K562 (cell line): Measurements from ENCODE around the gene BCAP31. TPM values are rescaled to one million over a fixed set of nuclear protein-coding genes. Genes with fewer than 3 reads are reported as not detected.

Experiments
- ETV5 ChIP-seq: sonication (generic); formaldehyde crosslinking; IDR thresholded peaks from 2 replicates; pipeline ENCODE4 v1.4.0; 2020; ENCODE audit warnings: low read depth, mild to moderate bottlenecking, missing genetic modification reagents
- GTF2E2 ChIP-seq: fragments of 200-800 bp; sonication (Bioruptor generic); IDR thresholded peaks from 2 replicates; pipeline ENCODE4 v1.6.1; 2016; ENCODE audit warnings: missing genetic modification characterization, missing compliant biosample characterization
- KAT8 ChIP-seq: fragments of 450-650 bp; IDR thresholded peaks from 2 replicates; pipeline ENCODE4 v1.6.1; 2016; ENCODE audit warnings: low read depth, mild to moderate bottlenecking
- KHSRP ChIP-seq: fragments of 450-650 bp; IDR thresholded peaks from 2 replicates; pipeline ENCODE4 v1.6.1; 2017
- MYC ChIP-seq, 2 experiments: fragments of 250-450 bp in 1 of 2; sonication (Bioruptor Pico) in 1 of 2; IDR thresholded peaks; 2 replicates each; pipeline versions ENCODE4 v1.5.1 to v1.6.1; 2012 to 2021; ENCODE audit warnings: low read depth in 2 of 2, borderline replicate concordance in 1 of 2, improper control_type of control experiment in 1 of 2, low read length in 1 of 2, mild to moderate bottlenecking in 1 of 2, moderate library complexity in 1 of 2
- NCOA4 ChIP-seq: fragments of 450-650 bp; IDR thresholded peaks from 2 replicates; pipeline ENCODE4 v1.6.1; 2018; ENCODE audit warnings: mild to moderate bottlenecking; ENCODE audit not compliant: partially characterized antibody
- PHF20 ChIP-seq: fragments of 450-650 bp; IDR thresholded peaks from 2 replicates; pipeline ENCODE4 v1.6.1; 2018; ENCODE audit not compliant: partially characterized antibody
- PHF8 ChIP-seq: fragments of 200-600 bp; sonication (generic); IDR thresholded peaks from 2 replicates; pipeline ENCODE4 v1.6.1; 2012; ENCODE audit warnings: mixed run types, mild to moderate bottlenecking, inconsistent platforms, low read length, moderate library complexity, borderline replicate concordance
- RCOR1 ChIP-seq, 2 experiments: IDR thresholded peaks; 2 replicates each; pipeline ENCODE4 v1.6.1; 2012; ENCODE audit warnings: low read depth in 2 of 2, low read length in 2 of 2, borderline replicate concordance in 1 of 2, improper control_type of control experiment in 1 of 2
- RFX1 ChIP-seq: fragments of 450-650 bp; IDR thresholded peaks from 2 replicates; pipeline ENCODE4 v1.6.1; 2016; ENCODE audit warnings: mild to moderate bottlenecking, moderate library complexity
- SRSF7 ChIP-seq: fragments of 200-400 bp; formaldehyde crosslinking; optimal IDR thresholded peaks from 2 replicates; pipeline ENCODE3; 2017; ENCODE audit warnings: mild to moderate bottlenecking, low read depth, low read length
- TFAP4 ChIP-seq: sonication (generic); formaldehyde crosslinking; IDR thresholded peaks from 2 replicates; pipeline ENCODE4 v1.8.0; 2022; ENCODE audit warnings: missing genetic modification reagents, mild to moderate bottlenecking, moderate library complexity, borderline replicate concordance
- ZEB2 ChIP-seq: fragments of 450-650 bp; IDR thresholded peaks from 2 replicates; pipeline ENCODE4 v1.6.1; 2016
- ZNF324 ChIP-seq: fragments of 250-450 bp; sonication (Bioruptor Pico); IDR thresholded peaks from 2 replicates; pipeline ENCODE4 v1.4.0; 2020; ENCODE audit warnings: mild to moderate bottlenecking
- ZNF436 ChIP-seq: fragments of 250-450, 450-650 bp; sonication (Bioruptor Pico); formaldehyde crosslinking; IDR thresholded peaks from 2 replicates; pipeline ENCODE4 v1.7.0; 2020; ENCODE audit warnings: mild to moderate bottlenecking
- ZNF740 ChIP-seq, 3 experiments: fragments of 200-800 bp in 1 of 3; sonication (Bioruptor generic) in 1 of 3; sonication (generic) in 1 of 3; formaldehyde crosslinking in 1 of 3; IDR thresholded peaks; 2 replicates each; pipeline versions ENCODE4 v1.6.1 to v1.8.0; 2016 to 2022; ENCODE audit warnings: mild to moderate bottlenecking in 2 of 3, missing compliant biosample characterization in 2 of 3, missing genetic modification characterization in 2 of 3, missing genetic modification reagents in 1 of 3
- polyA plus RNA-seq, 8 experiments: library from polyadenylated mRNA; depleted of rRNA in 4 of 8; stranded (reverse) in 5 of 8; unstranded in 3 of 8; fragments of >200 nt; fragmentation: Nextera tagmentation in 2 of 8; fragmentation: Illumina TruSeq in 1 of 8; extraction: Ambion mirVana in 2 of 8; extraction: Trizol in 1 of 8; gene quantifications; 2 replicates each; pipeline versions ENCODE4 v1.2.1 to v1.2.3, GENCODE V29; 2011 to 2014; ENCODE audit warnings: inconsistent platforms in 1 of 8, missing spikeins in 1 of 8
- total RNA-seq, 7 experiments: library from RNA; depleted of rRNA in 6 of 7; stranded (reverse); fragments of >200 nt in 6 of 7; fragmentation: Illumina TruSeq in 2 of 7; extraction: Trizol in 2 of 7; gene quantifications; 2 replicates each; pipeline versions ENCODE4 v1.2.1 to v1.2.3, GENCODE V29; 2011 to 2021; ENCODE audit warnings: low replicate concordance in 1 of 7
- TF ChIP-seq, protein P1 (sequence below), 2 experiments: fragments of 450-650 bp; IDR thresholded peaks; 2 replicates each; pipeline ENCODE4 v1.6.1; 2018; ENCODE audit warnings: mild to moderate bottlenecking in 2 of 2, low read depth in 1 of 2; ENCODE audit not compliant: partially characterized antibody in 2 of 2
- TF ChIP-seq, protein P2 (sequence below), 2 experiments: fragments of 250-450 bp in 1 of 2; fragments of 450-650 bp in 1 of 2; sonication (Bioruptor Pico) in 1 of 2; IDR thresholded peaks; 2 replicates each; pipeline versions ENCODE4 v1.6.1 to v1.8.0; 2016 to 2021; ENCODE audit warnings: mild to moderate bottlenecking in 2 of 2, moderate library complexity in 2 of 2, missing compliant biosample characterization in 1 of 2, missing genetic modification characterization in 1 of 2

Gene BCAP31
- total and polyA plus RNA-seq, 9 of the 15 experiments (the other 6 are each of a cell fraction or from before 2014, with no cell fraction given): 156 to 683 (median 188) TPM

GRCh38 chrX:153765138-153766079, 41.2 kb upstream of the BCAP31 start (continued):
- TF ChIP-seq RCOR1 (IDR thresholded peaks at IDR 0.05; ENCODE audit: borderline replicate concordance in 1 of 2, low read depth in 2 of 2, low read length in 2 of 2): peak in 1 of 2 experiments; percentile 64; a peak in 2 of 4 replicates
- TF ChIP-seq ZNF740 (CRISPR knock-in tag; IDR thresholded peaks at IDR 0.05): peak; percentile 79
- TF ChIP-seq ZNF740 (tag; IDR thresholded peaks at IDR 0.05): no peak
- TF ChIP-seq PHF8: peak; percentile 40; the same call in 1 of the 2 replicates
- no peak for TF ChIP-seq NCOA4
- TF ChIP-seq ETV5 (CRISPR knock-in tag): peak; percentile 94
- TF ChIP-seq KHSRP: no peak
- TF ChIP-seq, protein P1, sequence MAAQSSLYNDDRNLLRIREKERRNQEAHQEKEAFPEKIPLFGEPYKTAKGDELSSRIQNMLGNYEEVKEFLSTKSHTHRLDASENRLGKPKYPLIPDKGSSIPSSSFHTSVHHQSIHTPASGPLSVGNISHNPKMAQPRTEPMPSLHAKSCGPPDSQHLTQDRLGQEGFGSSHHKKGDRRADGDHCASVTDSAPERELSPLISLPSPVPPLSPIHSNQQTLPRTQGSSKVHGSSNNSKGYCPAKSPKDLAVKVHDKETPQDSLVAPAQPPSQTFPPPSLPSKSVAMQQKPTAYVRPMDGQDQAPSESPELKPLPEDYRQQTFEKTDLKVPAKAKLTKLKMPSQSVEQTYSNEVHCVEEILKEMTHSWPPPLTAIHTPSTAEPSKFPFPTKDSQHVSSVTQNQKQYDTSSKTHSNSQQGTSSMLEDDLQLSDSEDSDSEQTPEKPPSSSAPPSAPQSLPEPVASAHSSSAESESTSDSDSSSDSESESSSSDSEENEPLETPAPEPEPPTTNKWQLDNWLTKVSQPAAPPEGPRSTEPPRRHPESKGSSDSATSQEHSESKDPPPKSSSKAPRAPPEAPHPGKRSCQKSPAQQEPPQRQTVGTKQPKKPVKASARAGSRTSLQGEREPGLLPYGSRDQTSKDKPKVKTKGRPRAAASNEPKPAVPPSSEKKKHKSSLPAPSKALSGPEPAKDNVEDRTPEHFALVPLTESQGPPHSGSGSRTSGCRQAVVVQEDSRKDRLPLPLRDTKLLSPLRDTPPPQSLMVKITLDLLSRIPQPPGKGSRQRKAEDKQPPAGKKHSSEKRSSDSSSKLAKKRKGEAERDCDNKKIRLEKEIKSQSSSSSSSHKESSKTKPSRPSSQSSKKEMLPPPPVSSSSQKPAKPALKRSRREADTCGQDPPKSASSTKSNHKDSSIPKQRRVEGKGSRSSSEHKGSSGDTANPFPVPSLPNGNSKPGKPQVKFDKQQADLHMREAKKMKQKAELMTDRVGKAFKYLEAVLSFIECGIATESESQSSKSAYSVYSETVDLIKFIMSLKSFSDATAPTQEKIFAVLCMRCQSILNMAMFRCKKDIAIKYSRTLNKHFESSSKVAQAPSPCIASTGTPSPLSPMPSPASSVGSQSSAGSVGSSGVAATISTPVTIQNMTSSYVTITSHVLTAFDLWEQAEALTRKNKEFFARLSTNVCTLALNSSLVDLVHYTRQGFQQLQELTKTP (IDR thresholded peaks at IDR 0.05; ENCODE audit: low read depth in 1 of 2, partially characterized antibody in 2 of 2): peak in 1 of 2 experiments; percentile 21
- TF ChIP-seq TFAP4 (CRISPR knock-in tag): peak; percentile 58; the same call in 1 of the 2 replicates
- no peak for TF ChIP-seq KAT8
- peak; percentile 88 for TF ChIP-seq MYC (IDR thresholded peaks at IDR 0.05; ENCODE audit: low read depth, low read length)
- TF ChIP-seq MYC (CRISPR knock-in tag; IDR thresholded peaks at IDR 0.05; ENCODE audit: borderline replicate concordance, low read depth): no peak
- TF ChIP-seq, protein P2, sequence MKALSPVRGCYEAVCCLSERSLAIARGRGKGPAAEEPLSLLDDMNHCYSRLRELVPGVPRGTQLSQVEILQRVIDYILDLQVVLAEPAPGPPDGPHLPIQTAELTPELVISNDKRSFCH (CRISPR knock-in tag; IDR thresholded peaks at IDR 0.05): no peak
- TF ChIP-seq, protein P2 (tag; IDR thresholded peaks at IDR 0.05): peak; percentile 71; the same call in 1 of the 2 replicates
- peak; percentile 50 for TF ChIP-seq PHF20
- TF ChIP-seq ZNF436 (CRISPR knock-in tag): no peak
- TF ChIP-seq RFX1: no peak
- no peak for TF ChIP-seq SRSF7
- 0 out of 2 replicates have a peak, but pooled peaks have one; percentile 30 for TF ChIP-seq ZEB2
- TF ChIP-seq ZNF324 (CRISPR knock-in tag): no peak
- TF ChIP-seq GTF2E2 (tag): 0 out of 2 replicates have a peak, but pooled peaks have one; percentile 19
